ENCODE measurements around the gene HMG20B.

HMG20B gene

GRCh38 chr19:3620817-3621547, 48.2 kb downstream of the HMG20B start:
- no peak for DNase-seq (ENCODE audit: low read depth in 2 of 2)

GRCh38 chr19:3621689-3622088, 48.9 kb downstream of the HMG20B start:
- DNase-seq (ENCODE audit: low read depth in 2 of 2): no peak

- no peak for DNase-seq (ENCODE audit: low read depth in 2 of 2)
These were observed 49.5 kb downstream of the HMG20B start for GRCh38 chr19:3622224-3622623.

GRCh38 chr19:3623716-3624115, 51.0 kb downstream of the HMG20B start:
- no peak for DNase-seq (ENCODE audit: low read depth in 2 of 2)

- no peak for DNase-seq (ENCODE audit: low read depth in 2 of 2)
These were observed 53.3 kb downstream of the HMG20B start for GRCh38 chr19:3625996-3626472.

- peak; percentile 95 to 97 for DNase-seq (ENCODE audit: low read depth in 2 of 2)
These were observed 54.0 kb downstream of the HMG20B start, which contains the start of gene CACTIN for GRCh38 chr19:3626473-3627350. Gene CACTIN, minus strand, starts transcription at chr19:3626790. Its CDS starts 28 bp downstream, at chr19:3626762.

GRCh38 chr19:3627351-3627723, 54.6 kb downstream of the HMG20B start:
- no peak for DNase-seq (ENCODE audit: low read depth in 2 of 2)
